ENCODE measurements around the gene MAPK8. TPM values are rescaled to one million over a fixed set of nuclear protein-coding genes. Genes with fewer than 3 reads are reported as not detected.
A peak's percentile ranks its signal among the peaks of the same experiment; 100 is the strongest.

The MAPK8 gene
- total and polyA plus RNA-seq, 12 donors, result 7.4 to 41.9 (median 30.0) TPM

GRCh38 chr10:48442090-48442808 is 135.8 kb downstream of the MAPK8 start:
- no peak overlapping the region for H3K4me3 ChIP-seq
- WGBS, 2 donors, result 80 to 83% methylated on average over 11 of the region's 11 CpGs
- no peak for TF ChIP-seq CTCF (IDR thresholded peaks at IDR 0.05)
- H3K4me1 ChIP-seq, result no peaks in the 10 kb centered on the region
- DNase-seq (no peak), ATAC-seq (no peak)
- H3K27ac ChIP-seq, result no peak overlapping the region
- intact Hi-C loops (cut with DNase I), result loop anchor here in 2 of 10 donors (10.0 kb wide), 1 partner anchor 63 kb away; no protein-coding TSS in a partner anchor
- H3K9me3 ChIP-seq, result no peaks in the 10 kb centered on the region
- H3K36me3 ChIP-seq, result peaks cover 0 to 23% (median 0%) of the 10 kb centered on the region in 9 donors
- no peaks in the 10 kb centered on the region for H3K27me3 ChIP-seq

- peaks cover 0 to 18% (median 0%) of the 10 kb centered on the region in 9 donors for H3K36me3 ChIP-seq
- ATAC-seq (no peak), DNase-seq (no peak)
- 74 to 83% methylated on average over 5 of the region's 5 CpGs for WGBS, 2 donors
- no peaks in the 10 kb centered on the region for H3K27me3 ChIP-seq
- intact Hi-C loops (cut with DNase I), result loop anchor here in 2 of 10 donors (10.0 kb wide), 1 partner anchor 62 kb away; no protein-coding TSS in a partner anchor
- no peak overlapping the region for H3K27ac ChIP-seq
- no peaks in the 10 kb centered on the region for H3K9me3 ChIP-seq
- H3K4me3 ChIP-seq, result no peak overlapping the region
- no peaks in the 10 kb centered on the region for H3K4me1 ChIP-seq
- TF ChIP-seq CTCF (IDR thresholded peaks at IDR 0.05), result no peak
These were observed 136.3 kb downstream of the MAPK8 start for GRCh38 chr10:48442809-48443177.

- Histone ChIP-seq H3K4me1 (no peaks in the 10 kb centered on the region), H3K9me3 (no peaks in the 10 kb centered on the region), H3K36me3 (peaks cover 0 to 13% (median 0%) of the 10 kb centered on the region in 9 donors), H3K4me3 (no peak overlapping the region), H3K27me3 (no peaks in the 10 kb centered on the region), H3K27ac (no peak overlapping the region)
- TF ChIP-seq CTCF (IDR thresholded peaks at IDR 0.05), result peak in 7 of 9 donors; percentile 14 to 37 (median 33)
- intact Hi-C loops (cut with DNase I), result loop anchor here in 2 of 10 donors (10.0 kb wide), 1 partner anchor 61 kb away; no protein-coding TSS in a partner anchor
- 27 to 38% methylated on average over 2 of the region's 2 CpGs for WGBS, 2 donors
- peak in 1 of 8 donors; percentile 34 for ATAC-seq
- DNase-seq, result no peak
These were observed 137.8 kb downstream of the MAPK8 start for GRCh38 chr10:48444266-48444665.

DNA sequence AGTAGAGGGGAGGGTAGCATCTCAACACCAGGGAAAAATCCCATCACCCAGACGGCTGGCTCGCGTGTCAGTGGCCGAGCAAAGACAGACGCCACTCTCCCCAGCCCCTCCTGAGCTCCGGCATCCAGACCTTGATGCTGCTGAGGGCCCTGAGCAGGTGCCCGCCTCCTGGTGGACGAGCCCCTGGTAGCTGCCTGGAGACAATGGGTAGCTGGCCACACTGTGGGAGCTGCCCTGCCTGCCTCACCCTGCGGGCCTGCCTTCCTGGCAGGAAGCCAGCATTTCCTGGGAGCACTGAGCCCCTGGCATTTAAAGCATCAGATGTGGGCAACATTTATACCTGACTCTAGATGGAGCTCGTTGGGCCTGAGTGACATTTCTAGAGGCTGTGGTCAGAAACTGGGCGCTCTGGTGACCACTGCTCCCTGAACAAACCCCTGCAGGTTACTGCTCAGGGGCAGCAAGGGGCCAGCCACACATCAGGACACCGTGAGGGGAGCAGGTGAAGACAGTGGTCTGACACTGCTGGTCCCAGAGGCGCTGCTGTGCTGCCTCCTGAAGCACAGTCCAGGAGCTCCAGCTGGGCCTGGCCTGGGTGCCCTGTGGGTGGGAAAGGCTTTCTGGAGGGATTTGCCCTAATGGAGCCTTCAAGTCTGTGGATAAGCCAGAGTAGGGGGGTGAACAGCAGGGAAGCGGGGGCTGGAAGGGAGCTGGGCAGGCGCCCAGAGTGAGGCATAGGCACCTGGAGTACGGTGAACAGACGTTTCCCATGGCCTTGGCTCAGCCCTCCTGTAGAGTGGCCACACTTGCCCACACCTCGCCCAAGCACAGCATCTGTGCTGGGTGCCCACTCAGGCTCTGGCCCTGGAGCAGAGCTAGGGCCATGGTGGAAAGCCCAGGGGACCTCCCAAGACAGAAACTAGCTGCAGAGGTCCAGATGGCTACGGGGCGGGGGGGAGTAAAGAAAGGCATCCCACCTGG is 138.7 kb downstream of the MAPK8 start:
- no peaks in the 10 kb centered on the region for H3K9me3 ChIP-seq
- 65 to 68% methylated on average over 20 of the region's 20 CpGs for WGBS, 2 donors
- no peak for TF ChIP-seq CTCF (IDR thresholded peaks at IDR 0.05)
- ATAC-seq, result peak in 1 of 8 donors; percentile 29
- no peaks in the 10 kb centered on the region for H3K4me1 ChIP-seq
- H3K36me3 ChIP-seq, result peaks cover 0 to 17% (median 0%) of the 10 kb centered on the region in 9 donors
- no peak overlapping the region for H3K4me3 ChIP-seq
- H3K27me3 ChIP-seq, result no peaks in the 10 kb centered on the region
- H3K27ac ChIP-seq, result no peak overlapping the region
- DNase-seq, result no peak
- intact Hi-C loops (cut with DNase I), result loop anchor here in 2 of 10 donors (10.0 kb wide), 1 partner anchor 60 kb away; no protein-coding TSS in a partner anchor
